ENCODE results near the gene ADAMTS17.

GRCh38 chr15:100252779-100253417 is 88.9 kb downstream of the ADAMTS17 start:
- no peak for TF ChIP-seq CTCF (conservative IDR thresholded peaks at IDR 0.05)
- no peak for TF ChIP-seq ZFX (IDR thresholded peaks at IDR 0.05)
